Measurements from ENCODE around the gene UBAC1.

DNA sequence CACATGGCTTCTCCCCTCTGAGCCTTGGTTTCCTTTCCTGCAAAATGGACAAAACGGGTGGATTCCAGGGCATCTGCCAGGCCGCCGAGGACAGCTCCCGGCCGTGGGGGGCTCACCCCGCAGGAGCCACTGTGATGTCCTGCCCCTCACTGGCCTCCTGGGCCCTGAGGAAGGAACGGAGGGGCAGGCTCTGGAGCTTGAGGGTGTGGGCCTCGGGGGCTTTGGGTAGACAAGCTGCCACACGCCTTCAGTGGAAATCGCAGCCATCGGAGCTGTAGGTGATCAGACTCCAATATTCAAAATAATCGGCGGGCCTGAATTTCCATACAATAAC, 32.2 kb upstream of the UBAC1 start:
- TF ChIP-seq, protein P1, sequence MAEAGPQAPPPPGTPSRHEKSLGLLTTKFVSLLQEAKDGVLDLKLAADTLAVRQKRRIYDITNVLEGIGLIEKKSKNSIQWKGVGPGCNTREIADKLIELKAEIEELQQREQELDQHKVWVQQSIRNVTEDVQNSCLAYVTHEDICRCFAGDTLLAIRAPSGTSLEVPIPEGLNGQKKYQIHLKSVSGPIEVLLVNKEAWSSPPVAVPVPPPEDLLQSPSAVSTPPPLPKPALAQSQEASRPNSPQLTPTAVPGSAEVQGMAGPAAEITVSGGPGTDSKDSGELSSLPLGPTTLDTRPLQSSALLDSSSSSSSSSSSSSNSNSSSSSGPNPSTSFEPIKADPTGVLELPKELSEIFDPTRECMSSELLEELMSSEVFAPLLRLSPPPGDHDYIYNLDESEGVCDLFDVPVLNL (CRISPR knock-in tag; IDR thresholded peaks at IDR 0.05; ENCODE audit: borderline replicate concordance, low read depth), result no peak
- TF ChIP-seq, protein P2, sequence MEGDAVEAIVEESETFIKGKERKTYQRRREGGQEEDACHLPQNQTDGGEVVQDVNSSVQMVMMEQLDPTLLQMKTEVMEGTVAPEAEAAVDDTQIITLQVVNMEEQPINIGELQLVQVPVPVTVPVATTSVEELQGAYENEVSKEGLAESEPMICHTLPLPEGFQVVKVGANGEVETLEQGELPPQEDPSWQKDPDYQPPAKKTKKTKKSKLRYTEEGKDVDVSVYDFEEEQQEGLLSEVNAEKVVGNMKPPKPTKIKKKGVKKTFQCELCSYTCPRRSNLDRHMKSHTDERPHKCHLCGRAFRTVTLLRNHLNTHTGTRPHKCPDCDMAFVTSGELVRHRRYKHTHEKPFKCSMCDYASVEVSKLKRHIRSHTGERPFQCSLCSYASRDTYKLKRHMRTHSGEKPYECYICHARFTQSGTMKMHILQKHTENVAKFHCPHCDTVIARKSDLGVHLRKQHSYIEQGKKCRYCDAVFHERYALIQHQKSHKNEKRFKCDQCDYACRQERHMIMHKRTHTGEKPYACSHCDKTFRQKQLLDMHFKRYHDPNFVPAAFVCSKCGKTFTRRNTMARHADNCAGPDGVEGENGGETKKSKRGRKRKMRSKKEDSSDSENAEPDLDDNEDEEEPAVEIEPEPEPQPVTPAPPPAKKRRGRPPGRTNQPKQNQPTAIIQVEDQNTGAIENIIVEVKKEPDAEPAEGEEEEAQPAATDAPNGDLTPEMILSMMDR (IDR thresholded peaks at IDR 0.05), result no peak
- TF ChIP-seq ZNF512 (CRISPR knock-in tag; IDR thresholded peaks at IDR 0.05; ENCODE audit: borderline replicate concordance), result no peak

All from WTC11 (cell line).